SK-N-SH (cell line): ENCODE results near the gene CHDH. TPM values are rescaled to one million over a fixed set of nuclear protein-coding genes. Genes with fewer than 3 reads are reported as not detected.

Source experiments
- CTCF ChIA-PET: fragments of 300-600, 350-600 bp; formaldehyde crosslinking; extraction: SDS; loops from one replicate; lab custom pipeline; 2021; lab: Yijun Ruan, JAX
- POLR2A ChIA-PET: fragments of 350-600 bp; sonication (Branson Sonifier 250); formaldehyde crosslinking; extraction: SDS; loops from one replicate; lab custom pipeline; 2020; ENCODE audit warnings: antibody characterized with exemption, inconsistent platforms; lab: Yijun Ruan, JAX
- DNase-seq: peaks from one replicate; pipeline ENCODE4 v3.0.0; 2012
- H2AFZ ChIP-seq: fragments of 200-600 bp; sonication (generic); 2 replicates; pipeline ENCODE4 v1.8.1; 2016; ENCODE audit warnings: antibody characterized with exemption, mild to moderate bottlenecking, low read depth
- H3F3A ChIP-seq: fragments of 200-600 bp; sonication (generic); replicated peaks from 2 replicates; pipeline ENCODE3; 2016; ENCODE audit warnings: antibody characterized with exemption, mild to moderate bottlenecking; ENCODE audit not compliant: insufficient read depth
- H3K27ac ChIP-seq, 2 experiments: fragments of 200-500 bp in 1 of 2; fragments of 200-600 bp in 1 of 2; sonication (Bioruptor generic) in 1 of 2; sonication (generic), shearing (Covaris generic) in 1 of 2; 2 replicates each; pipeline versions ENCODE4 v1.5.1 to v1.6.1; 2014 to 2016; ENCODE audit warnings: low read depth in 2 of 2, inconsistent platforms in 1 of 2, low read length in 1 of 2, mild to moderate bottlenecking in 1 of 2, mixed read lengths in 1 of 2
- H3K27me3 ChIP-seq: fragments of 200-600 bp; sonication (generic), shearing (Covaris generic); 2 replicates; pipeline ENCODE4 v1.6.1; 2016; ENCODE audit warnings: mixed run types; ENCODE audit not compliant: insufficient read depth
- H3K36me3 ChIP-seq, 2 experiments: fragments of 200-500 bp in 1 of 2; fragments of 200-600 bp in 1 of 2; sonication (Bioruptor generic) in 1 of 2; sonication (generic) in 1 of 2; replicated peaks in 1 of 2; 2 replicates each; pipeline versions ENCODE3 to v1.5.1; 2014 to 2016; ENCODE audit warnings: low read length in 1 of 2, mild to moderate bottlenecking in 1 of 2; ENCODE audit not compliant: insufficient read depth in 2 of 2, control insufficient read depth in 1 of 2
- H3K4me1 ChIP-seq, 2 experiments: fragments of 200-500 bp in 1 of 2; fragments of 200-600 bp in 1 of 2; sonication (Bioruptor generic) in 1 of 2; sonication (generic), shearing (Covaris generic) in 1 of 2; 2 replicates each; pipeline versions ENCODE4 v1.5.1 to v1.6.1; 2014 to 2016; ENCODE audit warnings: low read depth in 1 of 2, low read length in 1 of 2, mixed run types in 1 of 2; ENCODE audit not compliant: insufficient read depth in 2 of 2, control insufficient read depth in 1 of 2
- H3K4me2 ChIP-seq: fragments of 200-600 bp; sonication (generic), shearing (Covaris generic); 2 replicates; pipeline ENCODE4 v1.6.1; 2017; ENCODE audit warnings: mixed run types
- H3K4me3 ChIP-seq, 2 experiments: fragments of 200-500 bp in 1 of 2; fragments of 200-600 bp in 1 of 2; sonication (Bioruptor generic) in 1 of 2; sonication (generic), shearing (Covaris generic) in 1 of 2; 2 replicates each; pipeline versions ENCODE4 v1.5.1 to v1.8.1; 2014 to 2016; ENCODE audit warnings: low read depth in 2 of 2, inconsistent platforms in 1 of 2, low read length in 1 of 2, mild to moderate bottlenecking in 1 of 2, mixed read lengths in 1 of 2, moderate library complexity in 1 of 2
- H3K79me2 ChIP-seq: fragments of 200-600 bp; sonication (generic); 2 replicates; pipeline ENCODE4 v1.8.1; 2017; ENCODE audit warnings: mild to moderate bottlenecking; ENCODE audit not compliant: insufficient read depth
- H3K9ac ChIP-seq: fragments of 200-600 bp; sonication (generic); 2 replicates; pipeline ENCODE4 v1.6.1; 2017; ENCODE audit warnings: mixed run types
- H3K9me2 ChIP-seq: fragments of 200-600 bp; sonication (generic); 2 replicates; pipeline ENCODE4 v1.6.1; 2017; ENCODE audit warnings: mixed run types
- H3K9me3 ChIP-seq: fragments of 200-600 bp; sonication (generic); 2 replicates; pipeline ENCODE4 v1.6.1; 2017; ENCODE audit warnings: mixed run types, mild to moderate bottlenecking, moderate library complexity
- H4K20me1 ChIP-seq: fragments of 200-600 bp; sonication (generic); 2 replicates; pipeline ENCODE4 v1.6.1; 2017; ENCODE audit warnings: mild to moderate bottlenecking, mixed run types; ENCODE audit not compliant: insufficient read depth
- ELF1 ChIP-seq: IDR thresholded peaks from 2 replicates; pipeline ENCODE4 v1.4.0; 2012
- EP300 ChIP-seq, 2 experiments: IDR thresholded peaks; 2 replicates each; pipeline versions ENCODE4 v1.4.0 to v1.6.1; 2012; ENCODE audit warnings: borderline replicate concordance in 1 of 2, low read depth in 1 of 2, low read length in 1 of 2
- FOXJ3 ChIP-seq: sonication (generic); formaldehyde crosslinking; IDR thresholded peaks from 2 replicates; pipeline ENCODE4 v1.5.1; 2020; ENCODE audit warnings: mild to moderate bottlenecking, missing genetic modification reagents
- FOXM1 ChIP-seq: IDR thresholded peaks from 2 replicates; pipeline ENCODE4 v1.4.0; 2012; ENCODE audit warnings: low read depth, mild to moderate bottlenecking
- GABPA ChIP-seq: IDR thresholded peaks from 2 replicates; pipeline ENCODE4 v1.4.0; 2012; ENCODE audit warnings: low read depth, mild to moderate bottlenecking
- GATA2 ChIP-seq: sonication (generic); formaldehyde crosslinking; IDR thresholded peaks from 2 replicates; pipeline ENCODE4 v1.5.0; 2020; ENCODE audit warnings: mild to moderate bottlenecking, missing genetic modification reagents
- JUND ChIP-seq: IDR thresholded peaks from 2 replicates; pipeline ENCODE4 v1.4.0; 2012
- MAX ChIP-seq: IDR thresholded peaks from 2 replicates; pipeline ENCODE4 v1.4.0; 2012; ENCODE audit warnings: low read depth
- MEF2A ChIP-seq: IDR thresholded peaks from 2 replicates; pipeline ENCODE4 v1.4.0; 2012; ENCODE audit warnings: low read depth, borderline replicate concordance
- MXI1 ChIP-seq: IDR thresholded peaks from 2 replicates; pipeline ENCODE4 v1.6.1; 2012; ENCODE audit warnings: mild to moderate bottlenecking, low read depth, low read length, improper control_type of control experiment
- PBX3 ChIP-seq: IDR thresholded peaks from 2 replicates; pipeline ENCODE4; 2012
- POLR2AphosphoS5 ChIP-seq: IDR thresholded peaks from 2 replicates; pipeline ENCODE4 v1.6.1; 2012; ENCODE audit warnings: low read depth, low read length
- RAD21 ChIP-seq: IDR thresholded peaks from 2 replicates; pipeline ENCODE4 v1.6.1; 2012; ENCODE audit warnings: mild to moderate bottlenecking, low read length
- RFX5 ChIP-seq: IDR thresholded peaks from 2 replicates; pipeline ENCODE4 v1.6.1; 2012; ENCODE audit warnings: mild to moderate bottlenecking, improper control_type of control experiment, low read length
- SIN3A ChIP-seq: IDR thresholded peaks from 2 replicates; pipeline ENCODE4 v1.6.1; 2012; ENCODE audit warnings: low read depth, mild to moderate bottlenecking, low read length, moderate library complexity, borderline replicate concordance
- SMC3 ChIP-seq: IDR thresholded peaks from 2 replicates; pipeline ENCODE4 v1.6.1; 2012; ENCODE audit warnings: low read depth, low read length, improper control_type of control experiment
- TAF1 ChIP-seq: IDR thresholded peaks from 2 replicates; pipeline ENCODE4 v1.6.1; 2012; ENCODE audit warnings: low read depth, mild to moderate bottlenecking, low read length, moderate library complexity, borderline replicate concordance
- TCF12 ChIP-seq: IDR thresholded peaks from 2 replicates; pipeline ENCODE4 v1.4.0; 2012
- TEAD4 ChIP-seq: IDR thresholded peaks from 2 replicates; pipeline ENCODE4 v1.4.0; 2012; ENCODE audit warnings: mild to moderate bottlenecking, borderline replicate concordance; ENCODE audit not compliant: insufficient read depth
- USF1 ChIP-seq: IDR thresholded peaks from 2 replicates; pipeline ENCODE4 v1.4.0; 2012; ENCODE audit warnings: low read depth, borderline replicate concordance
- USF2 ChIP-seq: fragments of 150-350 bp; IDR thresholded peaks from 2 replicates; pipeline ENCODE4 v1.6.1; 2017; ENCODE audit warnings: antibody characterized with exemption, low read length, low read depth, borderline replicate concordance
- YY1 ChIP-seq: IDR thresholded peaks from 2 replicates; pipeline ENCODE4 v1.4.0; 2012; ENCODE audit warnings: low read depth, mild to moderate bottlenecking
- WGBS: methylation state at CpG from one replicate; pipeline ENCODE4 v1.1.6; 2017; ENCODE audit warnings: low lambda C conversion rate; 5-methylcytosine and 5-hydroxymethylcytosine counted together
- polyA plus RNA-seq, 3 experiments: library from polyadenylated mRNA; depleted of rRNA; stranded (reverse); fragments of >200 nt; gene quantifications; 2 replicates each; pipeline ENCODE4 v1.2.3, GENCODE V29; 2012

The CHDH gene
- polyA plus RNA-seq, 1 of the 3 experiments (the other 2 are of a cell fraction) = 0.33 TPM

- no peak for DNase-seq
- 48% methylated on average over 9 of the region's 12 CpGs for WGBS
Observed at GRCh38 chr3:53768478-53769459, 77.5 kb downstream of the CHDH start.

GRCh38 chr3:53766706-53767105 is 79.5 kb downstream of the CHDH start:
- Histone ChIP-seq H3K4me3 (no peak overlapping the region), H3K79me2 (no peaks in the 10 kb centered on the region), H3K36me3 (no peaks in the 10 kb centered on the region), H3K4me2 (no peak overlapping the region), H3K9ac (no peak overlapping the region), H3K9me3 (no peaks in the 10 kb centered on the region), H3F3A (no peaks in the 10 kb centered on the region), H3K9me2 (no peaks in the 10 kb centered on the region), H3K4me1 (peaks cover 0 to 3% of the 10 kb centered on the region in 2 experiments; a peak in 1 of 4 replicates), H3K27me3 (peaks cover 8% of the 10 kb centered on the region), H4K20me1 (no peaks in the 10 kb centered on the region), H2AFZ (no peak overlapping the region), H3K27ac (no peak overlapping the region)
- WGBS = 65% methylated on average over 5 of the region's 7 CpGs
- CTCF ChIA-PET = interaction anchor here (0.8 to 1.2 kb wide), 2 partner anchors 15 to 57 kb away, joined by 3 read pairs; no protein-coding TSS in a partner anchor
- POLR2A ChIA-PET = no interaction called here
- DNase-seq = no peak
- no peak for TF ChIP-seq TAF1
- TF ChIP-seq ELF1 = no peak
- no peak for TF ChIP-seq PBX3
- no peak for TF ChIP-seq USF1
- TF ChIP-seq SMC3 = no peak
- no peak for TF ChIP-seq MEF2A
- TF ChIP-seq RAD21 = no peak
- no peak for TF ChIP-seq GABPA
- TF ChIP-seq SIN3A = no peak

More at GRCh38 chr3:53768478-53769459, 77.5 kb downstream of the CHDH start:
- H3K27ac ChIP-seq = no peak overlapping the region
- H3K79me2 ChIP-seq = no peaks in the 10 kb centered on the region
- POLR2A ChIA-PET = no interaction called here
- no peak overlapping the region for H3K4me2 ChIP-seq
- H2AFZ ChIP-seq = no peak overlapping the region
- no peaks in the 10 kb centered on the region for H4K20me1 ChIP-seq
- peaks cover 0 to 16% of the 10 kb centered on the region in 2 experiments; a peak in 1 of 4 replicates for H3K4me1 ChIP-seq
- CTCF ChIA-PET = interaction anchor here (0.6 kb wide), 1 partner anchor 496 kb away, joined by 3 read pairs; no protein-coding TSS in a partner anchor
- no peaks in the 10 kb centered on the region for H3K9me3 ChIP-seq
- H3K36me3 ChIP-seq = no peaks in the 10 kb centered on the region
- H3K27me3 ChIP-seq = peaks cover 8% of the 10 kb centered on the region
- TF ChIP-seq JUND (no peak), MEF2A (no peak), MXI1 (no peak), PBX3 (no peak), SIN3A (no peak), TCF12 (no peak), TAF1 (no peak), EP300 (IDR thresholded peaks at IDR 0.05; ENCODE audit: borderline replicate concordance in 1 of 2, low read depth in 1 of 2, low read length in 1 of 2) (no peak), YY1 (no peak), GATA2 (CRISPR knock-in tag) (no peak), MAX (no peak), FOXM1 (no peak), POLR2AphosphoS5 (no peak), GABPA (no peak), FOXJ3 (CRISPR knock-in tag) (no peak), USF2 (no peak), RFX5 (no peak), TEAD4 (no peak)
- H3K4me3 ChIP-seq = no peak overlapping the region
- H3K9me2 ChIP-seq = no peaks in the 10 kb centered on the region
- no peaks in the 10 kb centered on the region for H3F3A ChIP-seq
- no peak overlapping the region for H3K9ac ChIP-seq
